Tibial nerve (tissue), 4 donors: ENCODE data around the gene CNTLN. TPM values are rescaled to one million over a fixed set of nuclear protein-coding genes. Genes with fewer than 3 reads are reported as not detected.
"Not testable (repeated sequence)": the region's sequence is repeated elsewhere in the genome, so short reads cannot be mapped to it uniquely, and the experiment has no call there.

Experiments used
- DNase-seq, 2 donors: peaks; one replicate each; pipeline ENCODE4 v3.0.0-alpha.2; 2019; ENCODE audit warnings: low spot score in 2 of 2
- H3K27ac ChIP-seq, 4 donors: fragments of 200-600 bp; sonication (generic) in 3 of 4; one replicate each; pipeline ENCODE4 v1.5.1; 2017 to 2019; ENCODE audit warnings: mild to moderate bottlenecking in 1 of 4
- H3K27me3 ChIP-seq, 2 donors: fragments of 200-600 bp; sonication (generic) in 1 of 2; one replicate each; pipeline versions ENCODE4 v1.5.1 to v1.6.0; 2017 to 2019
- H3K36me3 ChIP-seq, 3 donors: fragments of 200-600 bp; sonication (generic); one replicate each; pipeline ENCODE4 v1.5.1; 2018 to 2019
- H3K4me1 ChIP-seq, 4 donors: fragments of 200-600 bp; sonication (generic) in 3 of 4; one replicate each; pipeline ENCODE4 v1.5.1; 2017 to 2019
- H3K4me3 ChIP-seq, 4 donors: fragments of 200-600 bp; sonication (generic) in 3 of 4; one replicate each; pipeline ENCODE4 v1.5.1; 2017 to 2019; ENCODE audit warnings: mild to moderate bottlenecking in 1 of 4, moderate library complexity in 1 of 4
- H3K9me3 ChIP-seq, 4 donors: fragments of 200-600 bp; sonication (generic) in 3 of 4; one replicate each; pipeline ENCODE4 v1.5.1; 2017 to 2019
- CTCF ChIP-seq, 5 experiments: fragments of 200-600 bp in 3 of 5; fragments of 450-650 bp in 2 of 5; sonication (generic) in 3 of 5; IDR thresholded peaks; one replicate each; pipeline ENCODE4 v1.5.1; 2016 to 2019; ENCODE audit warnings: antibody characterized with exemption in 5 of 5, mild to moderate bottlenecking in 3 of 5, moderate library complexity in 2 of 5
- EP300 ChIP-seq, 2 donors: sonication (generic); formaldehyde crosslinking; IDR thresholded peaks; one replicate each; pipeline ENCODE4 v1.6.1; 2017; ENCODE audit warnings: antibody characterized with exemption in 2 of 2, mild to moderate bottlenecking in 1 of 2
- POLR2A ChIP-seq, 2 donors: fragments of 450-650 bp; IDR thresholded peaks; one replicate each; pipeline ENCODE4 v1.6.1; 2017; ENCODE audit warnings: antibody characterized with exemption in 2 of 2, mild to moderate bottlenecking in 2 of 2, moderate library complexity in 2 of 2
- WGBS, 2 donors: methylation state at CpG; one replicate each; pipeline ENCODE4 v1.1.5; 2018; 5-methylcytosine and 5-hydroxymethylcytosine counted together
- total RNA-seq, 4 donors: library from RNA; depleted of rRNA; stranded (reverse); fragments of >200 nt; gene quantifications; one replicate each; pipeline ENCODE4 v1.1.0, GENCODE V29; 2016

The CNTLN gene
- total RNA-seq, 4 donors from 2014 or later: 29.7 to 38.1 (median 34.0) TPM

GRCh38 chr9:17342696-17343095 is 207.9 kb downstream of the CNTLN start:
- WGBS, 2 donors: 86 to 94% methylated on average over 4 of the region's 4 CpGs
- H3K27ac ChIP-seq: no peak overlapping the region

GRCh38 chr9:17349831-17350230 is 215.0 kb downstream of the CNTLN start:
- H3K36me3 ChIP-seq: peaks cover 0 to 53% (median 0%) of the 10 kb centered on the region in 3 donors
- H3K4me1 ChIP-seq: no peaks in the 10 kb centered on the region
- no peak for DNase-seq
- no peak overlapping the region for H3K27ac ChIP-seq
- no peak for TF ChIP-seq CTCF (IDR thresholded peaks at IDR 0.05)
- TF ChIP-seq EP300 (IDR thresholded peaks at IDR 0.05): no peak
- TF ChIP-seq POLR2A (IDR thresholded peaks at IDR 0.05): no peak
- H3K27me3 ChIP-seq: no peaks in the 10 kb centered on the region
- H3K9me3 ChIP-seq: no peaks in the 10 kb centered on the region
- H3K4me3 ChIP-seq: no peak overlapping the region

More at GRCh38 chr9:17342696-17343095, 207.9 kb downstream of the CNTLN start:
- no peak for TF ChIP-seq CTCF (IDR thresholded peaks at IDR 0.05)
- no peak for TF ChIP-seq EP300 (IDR thresholded peaks at IDR 0.05)
- no peak for TF ChIP-seq POLR2A (IDR thresholded peaks at IDR 0.05)
- Histone ChIP-seq H3K9me3 (no peaks in the 10 kb centered on the region), H3K27me3 (no peaks in the 10 kb centered on the region), H3K4me1 (no peaks in the 10 kb centered on the region), H3K4me3 (no peak overlapping the region), H3K36me3 (peaks cover 0 to 53% (median 0%) of the 10 kb centered on the region in 3 donors)
- no peak for DNase-seq

- WGBS, 2 donors: 95 to 100% methylated on average over 4 to 21 of the region's 25 CpGs
- DNase-seq, H3K4me1 ChIP-seq, H3K27ac ChIP-seq, H3K4me3 ChIP-seq, H3K9me3 ChIP-seq, H3K27me3 ChIP-seq: not testable (repeated sequence)
- H3K36me3 ChIP-seq: peaks cover 0 to 42% (median 0%) of the 10 kb centered on the region in 3 donors
Observed at GRCh38 chr9:17354006-17354405, 219.2 kb downstream of the CNTLN start.

- no peak overlapping the region for H3K27ac ChIP-seq
- 53% methylated on average over 2 of the region's 2 CpGs for WGBS, 2 donors
- no peak for DNase-seq
- TF ChIP-seq CTCF (IDR thresholded peaks at IDR 0.05) (no peak), EP300 (IDR thresholded peaks at IDR 0.05) (no peak), POLR2A (IDR thresholded peaks at IDR 0.05) (no peak)
- no peaks in the 10 kb centered on the region for H3K9me3 ChIP-seq
- no peak overlapping the region for H3K4me3 ChIP-seq
- H3K4me1 ChIP-seq: no peaks in the 10 kb centered on the region
- peaks cover 0 to 28% (median 0%) of the 10 kb centered on the region in 3 donors for H3K36me3 ChIP-seq
- H3K27me3 ChIP-seq: no peaks in the 10 kb centered on the region
Observed at GRCh38 chr9:17361378-17361777, 226.5 kb downstream of the CNTLN start.

- 88 to 94% methylated on average over 2 of the region's 2 CpGs for WGBS, 2 donors
- DNase-seq: no peak
Observed at GRCh38 chr9:17367035-17367434, 232.2 kb downstream of the CNTLN start.

More at GRCh38 chr9:17367035-17367434, 232.2 kb downstream of the CNTLN start:
- Histone ChIP-seq H3K9me3 (no peaks in the 10 kb centered on the region), H3K27ac (no peak overlapping the region), H3K27me3 (no peaks in the 10 kb centered on the region), H3K4me3 (no peak overlapping the region), H3K4me1 (no peaks in the 10 kb centered on the region), H3K36me3 (peaks cover 0 to 54% (median 0%) of the 10 kb centered on the region in 3 donors)
- TF ChIP-seq POLR2A (IDR thresholded peaks at IDR 0.05): no peak
- TF ChIP-seq EP300 (IDR thresholded peaks at IDR 0.05): no peak
- TF ChIP-seq CTCF (IDR thresholded peaks at IDR 0.05): no peak
